Liver (tissue), 9 donors: ENCODE data around the gene ZNF780B. TPM values are rescaled to one million over a fixed set of nuclear protein-coding genes. Genes with fewer than 3 reads are reported as not detected.

Experiments used
- DNase-seq: peaks from one replicate; pipeline ENCODE4 v3.0.0-alpha.2; 2017; ENCODE audit warnings: low spot score
- H3K27ac ChIP-seq, 2 donors: one replicate each; pipeline ENCODE4 v1.7.0; 2013; ENCODE audit warnings: inconsistent platforms in 2 of 2, low read length in 2 of 2, control low read depth in 1 of 2, low read depth in 1 of 2, mild to moderate bottlenecking in 1 of 2
- H3K27me3 ChIP-seq, 4 donors: one replicate each; pipeline versions ENCODE4 v1.6.1 to v1.7.0; 2013; ENCODE audit warnings: low read length in 3 of 4, inconsistent platforms in 1 of 4, mild to moderate bottlenecking in 1 of 4, moderate library complexity in 1 of 4; ENCODE audit not compliant: control insufficient read depth in 4 of 4, insufficient read depth in 4 of 4
- H3K36me3 ChIP-seq, 4 donors: one replicate each; pipeline versions ENCODE4 v1.6.1 to v1.7.0; 2013; ENCODE audit warnings: low read length in 3 of 4, mild to moderate bottlenecking in 3 of 4, low read depth in 1 of 4, moderate library complexity in 1 of 4; ENCODE audit not compliant: control insufficient read depth in 4 of 4, insufficient read depth in 3 of 4
- H3K4me1 ChIP-seq, 4 donors: one replicate each; pipeline versions ENCODE4 v1.6.1 to v1.7.0; 2013; ENCODE audit warnings: low read length in 3 of 4, mild to moderate bottlenecking in 3 of 4, moderate library complexity in 1 of 4; ENCODE audit not compliant: control insufficient read depth in 4 of 4, insufficient read depth in 4 of 4
- H3K4me3 ChIP-seq, 3 donors: one replicate each; pipeline versions ENCODE4 v1.6.1 to v1.7.0; 2013; ENCODE audit warnings: low read length in 3 of 3, control low read depth in 1 of 3, low read depth in 1 of 3, mild to moderate bottlenecking in 1 of 3
- H3K9ac ChIP-seq, 2 donors: one replicate each; pipeline ENCODE4 v1.7.0; 2013; ENCODE audit warnings: low read length in 2 of 2, mild to moderate bottlenecking in 2 of 2, moderate library complexity in 2 of 2, control low read depth in 1 of 2, low read depth in 1 of 2
- H3K9me3 ChIP-seq, 4 donors: one replicate each; pipeline versions ENCODE4 v1.6.1 to v1.7.0; 2013; ENCODE audit warnings: low read length in 3 of 4; ENCODE audit not compliant: control insufficient read depth in 4 of 4
- ATF3 ChIP-seq: IDR thresholded peaks from 2 replicates; pipeline ENCODE4 v1.6.1; 2016; ENCODE audit warnings: antibody characterized with exemption
- CTCF ChIP-seq: fragments of 150-350 bp; IDR thresholded peaks from 2 replicates; pipeline ENCODE4 v1.5.1; 2017; ENCODE audit warnings: improper control_type of control experiment, low read depth, low read length; ENCODE audit not compliant: missing input control
- EGR1 ChIP-seq, 2 donors: IDR thresholded peaks; 2 replicates each; pipeline ENCODE4 v1.6.1; 2016 to 2018; ENCODE audit warnings: antibody characterized with exemption in 2 of 2, low read depth in 2 of 2
- FOXA1 ChIP-seq: IDR thresholded peaks from 2 replicates; pipeline ENCODE4 v1.6.1; 2016; ENCODE audit warnings: antibody characterized with exemption
- FOXA2 ChIP-seq: IDR thresholded peaks from 2 replicates; pipeline ENCODE4 v1.6.1; 2016; ENCODE audit warnings: antibody characterized with exemption
- GABPA ChIP-seq, 2 donors: IDR thresholded peaks in 1 of 2; conservative IDR thresholded peaks in 1 of 2; 2 replicates each; pipeline ENCODE4 v1.6.1; 2016; ENCODE audit warnings: antibody characterized with exemption in 2 of 2, mild to moderate bottlenecking in 1 of 2, moderate library complexity in 1 of 2
- HNF4A ChIP-seq, 2 donors: conservative IDR thresholded peaks; 2 replicates each; pipeline ENCODE4 v1.6.1; 2016; ENCODE audit warnings: antibody characterized with exemption in 2 of 2, mild to moderate bottlenecking in 2 of 2
- HNF4G ChIP-seq: IDR thresholded peaks from 2 replicates; pipeline ENCODE4 v1.6.1; 2016; ENCODE audit warnings: antibody characterized with exemption
- JUND ChIP-seq, 2 donors: IDR thresholded peaks; 2 replicates each; pipeline ENCODE4 v1.6.1; 2016; ENCODE audit warnings: antibody characterized with exemption in 2 of 2
- MAX ChIP-seq: IDR thresholded peaks from 2 replicates; pipeline ENCODE4 v1.6.1; 2016; ENCODE audit warnings: antibody characterized with exemption
- NR2F2 ChIP-seq: IDR thresholded peaks from 2 replicates; pipeline ENCODE4 v1.6.1; 2016; ENCODE audit warnings: antibody characterized with exemption
- REST ChIP-seq: IDR thresholded peaks from 2 replicates; pipeline ENCODE4 v1.6.1; 2016; ENCODE audit warnings: antibody characterized with exemption, mild to moderate bottlenecking
- RXRA ChIP-seq, 2 donors: IDR thresholded peaks; 2 replicates each; pipeline ENCODE4 v1.6.1; 2017 to 2018; ENCODE audit warnings: antibody characterized with exemption in 2 of 2, mild to moderate bottlenecking in 1 of 2
- SP1 ChIP-seq: IDR thresholded peaks from 2 replicates; pipeline ENCODE4 v1.6.1; 2018; ENCODE audit warnings: antibody characterized with exemption, mild to moderate bottlenecking
- TAF1 ChIP-seq: conservative IDR thresholded peaks from 2 replicates; pipeline ENCODE4 v1.6.1; 2016; ENCODE audit warnings: antibody characterized with exemption, mild to moderate bottlenecking
- YY1 ChIP-seq: IDR thresholded peaks from 2 replicates; pipeline ENCODE4 v1.6.1; 2016; ENCODE audit warnings: antibody characterized with exemption, mild to moderate bottlenecking
- ZBTB33 ChIP-seq: IDR thresholded peaks from 2 replicates; pipeline ENCODE4 v1.6.1; 2016; ENCODE audit warnings: antibody characterized with exemption
- WGBS: extraction: QIAGEN DNeasy Blood & Tissue Kit; methylation state at CpG from one replicate; pipeline ENCODE4 v1.1.7; 2013; 5-methylcytosine and 5-hydroxymethylcytosine counted together
- polyA plus RNA-seq, 2 donors: library from polyadenylated mRNA; stranded (reverse) in 1 of 2; unstranded in 1 of 2; fragments of 200-250 nt in 1 of 2; fragments of >200 nt in 1 of 2; fragmentation: Nextera tagmentation in 1 of 2; extraction: Ambion mirVana in 1 of 2; gene quantifications; one replicate each; pipeline versions ENCODE4 v1.2.1 to v1.2.3, GENCODE V29; 2013 to 2015
- total RNA-seq, 2 donors: library from RNA; depleted of rRNA; stranded (reverse); fragments of >200 nt; gene quantifications; one replicate each; pipeline ENCODE4 v1.2.3, GENCODE V29; 2014
- donor health status: healthy.
- donor health status: healthy.
- donor health status: healthy.
- donor health status: healthy.
- donor health status: healthy.

Gene ZNF780B
- total and polyA plus RNA-seq, 4 donors = 1.4 to 18.0 (median 5.8) TPM

- TF ChIP-seq MAX (peak; percentile 39), TAF1 (no peak)
Observed at GRCh38 chr19:40084948-40085347, 28.9 kb upstream of the ZNF780B start (continued).

GRCh38 chr19:40081411-40081810, 25.4 kb upstream of the ZNF780B start:
- H3K9ac ChIP-seq = no peak overlapping the region
- H3K9me3 ChIP-seq = peaks cover 8 to 20% (median 13%) of the 10 kb centered on the region in 4 donors
- WGBS = 98% methylated on average over 1 of the region's 1 CpG
- peaks cover 0 to 2% (median 0%) of the 10 kb centered on the region in 4 donors for H3K4me1 ChIP-seq
- TF ChIP-seq CTCF = no peak
- TF ChIP-seq TAF1 = no peak
- no peak for TF ChIP-seq MAX
- TF ChIP-seq ZBTB33 = no peak
- TF ChIP-seq HNF4G = no peak
- no peak for TF ChIP-seq FOXA1
- no peak for TF ChIP-seq SP1
- no peak for TF ChIP-seq FOXA2
- TF ChIP-seq GABPA (IDR thresholded peaks at IDR 0.05 in 1 of 2, conservative IDR thresholded peaks at IDR 0.05 in 1 of 2) = no peak
- TF ChIP-seq EGR1 (IDR thresholded peaks at IDR 0.05; ENCODE audit: low read depth in 2 of 2) = no peak
- no peak for TF ChIP-seq NR2F2
- TF ChIP-seq JUND (IDR thresholded peaks at IDR 0.05) = no peak
- no peak for TF ChIP-seq REST
- TF ChIP-seq RXRA (IDR thresholded peaks at IDR 0.05) = no peak
- no peak for TF ChIP-seq HNF4A (conservative IDR thresholded peaks at IDR 0.05)
- no peak for TF ChIP-seq ATF3
- no peak for TF ChIP-seq YY1
- no peak overlapping the region for H3K4me3 ChIP-seq
- H3K27ac ChIP-seq = no peak overlapping the region
- H3K27me3 ChIP-seq = no peaks in the 10 kb centered on the region
- DNase-seq = no peak
- peaks cover 17 to 69% (median 53%) of the 10 kb centered on the region in 4 donors for H3K36me3 ChIP-seq
